Stimulated activated CD8-positive, alpha-beta memory T cell treated with anti-CD3 and anti-CD28 coated beads, Interleukin-12 subunit alpha, Interleukin-12 subunit beta, amount 100 ng/mL, for 24 hours (primary cell): ENCODE results near the gene ZNF133.

Experiments used
- DNase-seq: peaks from one replicate; pipeline ENCODE4 v3.0.0-alpha.2; 2020; ENCODE audit errors: extremely low read depth

The ZNF133 gene

GRCh38 chr20:18361678-18362077 lies 73.4 kb downstream of the ZNF133 start:
- DNase-seq: no peak

- DNase-seq: no peak
Observed at GRCh38 chr20:18362916-18363315, 74.6 kb downstream of the ZNF133 start.

- no peak for DNase-seq
Observed at GRCh38 chr20:18363708-18364107, 75.4 kb downstream of the ZNF133 start.

GRCh38 chr20:18364768-18365167 lies 76.4 kb downstream of the ZNF133 start:
- DNase-seq: no peak
